Astrocyte of the cerebellum (primary cell): ENCODE results near the gene OR4E2.

ENCODE experiments used
- DNase-seq: peaks from one replicate; pipeline ENCODE4 v3.0.0-alpha.2; 2011; ENCODE audit warnings: low read depth
- H3K4me3 ChIP-seq: 2 replicates; pipeline ENCODE4 v1.5.1; 2011; ENCODE audit warnings: mild to moderate bottlenecking, low read depth, low read length, moderate library complexity
- in situ Hi-C: cut with HindIII; loops from 2 replicates; pipeline ENCODE4 v1.10.0; 2017; ENCODE audit warnings: low sequenced_read_pairs
- TF ChIP-seq, protein P1 (sequence below): IDR thresholded peaks from 2 replicates; pipeline ENCODE4 v1.5.1; 2012; ENCODE audit warnings: low read length, low read depth, moderate library complexity, mild to moderate bottlenecking; ENCODE audit errors: missing control alignments

OR4E2 gene

GRCh38 chr14:21704338-21704737 is 50.7 kb downstream of the OR4E2 start:
- TF ChIP-seq, protein P1, sequence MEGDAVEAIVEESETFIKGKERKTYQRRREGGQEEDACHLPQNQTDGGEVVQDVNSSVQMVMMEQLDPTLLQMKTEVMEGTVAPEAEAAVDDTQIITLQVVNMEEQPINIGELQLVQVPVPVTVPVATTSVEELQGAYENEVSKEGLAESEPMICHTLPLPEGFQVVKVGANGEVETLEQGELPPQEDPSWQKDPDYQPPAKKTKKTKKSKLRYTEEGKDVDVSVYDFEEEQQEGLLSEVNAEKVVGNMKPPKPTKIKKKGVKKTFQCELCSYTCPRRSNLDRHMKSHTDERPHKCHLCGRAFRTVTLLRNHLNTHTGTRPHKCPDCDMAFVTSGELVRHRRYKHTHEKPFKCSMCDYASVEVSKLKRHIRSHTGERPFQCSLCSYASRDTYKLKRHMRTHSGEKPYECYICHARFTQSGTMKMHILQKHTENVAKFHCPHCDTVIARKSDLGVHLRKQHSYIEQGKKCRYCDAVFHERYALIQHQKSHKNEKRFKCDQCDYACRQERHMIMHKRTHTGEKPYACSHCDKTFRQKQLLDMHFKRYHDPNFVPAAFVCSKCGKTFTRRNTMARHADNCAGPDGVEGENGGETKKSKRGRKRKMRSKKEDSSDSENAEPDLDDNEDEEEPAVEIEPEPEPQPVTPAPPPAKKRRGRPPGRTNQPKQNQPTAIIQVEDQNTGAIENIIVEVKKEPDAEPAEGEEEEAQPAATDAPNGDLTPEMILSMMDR = no peak

GRCh38 chr14:21711360-21711961 is 57.8 kb downstream of the OR4E2 start:
- TF ChIP-seq, protein P1 = peak; percentile 73
- H3K4me3 ChIP-seq = no peak overlapping the region
- DNase-seq = peak; percentile 19
- in situ Hi-C loops = no loop called here

More at GRCh38 chr14:21704338-21704737, 50.7 kb downstream of the OR4E2 start:
- in situ Hi-C loops = no loop called here
- H3K4me3 ChIP-seq = no peak overlapping the region
- DNase-seq = no peak

GRCh38 chr14:21712036-21712435 is 58.4 kb downstream of the OR4E2 start:
- in situ Hi-C loops = no loop called here
- H3K4me3 ChIP-seq = no peak overlapping the region
- no peak for DNase-seq
- TF ChIP-seq, protein P1 = no peak

GRCh38 chr14:21714318-21714929 is 60.8 kb downstream of the OR4E2 start:
- TF ChIP-seq, protein P1 = no peak
- in situ Hi-C loops = no loop called here
- no peak overlapping the region for H3K4me3 ChIP-seq
- no peak for DNase-seq
